ENCODE measurements around the gene WRAP73. TPM values are rescaled to one million over a fixed set of nuclear protein-coding genes. Genes with fewer than 3 reads are reported as not detected.

WRAP73 gene
- total RNA-seq, 2 experiments from 2014 or later: 22.3 to 22.7 TPM

DNA sequence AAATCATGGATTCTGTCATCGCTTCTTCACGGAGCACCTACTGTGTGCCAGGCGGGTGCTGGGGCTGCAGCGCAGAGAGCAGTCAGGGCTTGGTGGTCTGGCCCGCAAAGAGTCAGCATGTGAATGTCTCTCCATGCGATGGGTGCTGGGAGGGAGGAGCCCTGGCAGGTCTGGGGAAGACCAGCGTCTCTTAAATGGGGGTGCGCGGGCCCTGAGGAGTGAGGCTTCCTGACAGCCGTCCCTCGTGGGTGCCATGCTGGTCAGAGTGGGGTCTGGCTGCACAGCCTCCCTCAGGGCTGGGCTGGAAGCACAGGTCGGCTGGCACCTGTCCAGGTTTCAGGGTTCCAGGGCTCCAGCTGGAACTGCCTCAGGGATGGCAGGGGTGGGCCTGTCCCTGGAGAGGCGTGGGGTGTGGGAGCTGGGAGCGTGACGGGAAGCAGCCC lies 20.9 kb upstream of the WRAP73 start:
- H3K4me3 ChIP-seq (ENCODE audit: low read length): no peak overlapping the region
- no peak overlapping the region for H3K27ac Mint-ChIP-seq
- H3K4me1 ChIP-seq (ENCODE audit: insufficient read depth, low read length): peaks cover 6% of the 10 kb centered on the region
- H3K27ac ChIP-seq (ENCODE audit: low read depth in 1 of 2, low read length in 2 of 2): no peak overlapping the region
- no peaks in the 10 kb centered on the region for H3K4me1 Mint-ChIP-seq (ENCODE audit: low read depth)
- DNase-seq (no peak), ATAC-seq (ENCODE audit: poor library complexity) (no peak)
- ChIA-PET CTCF (no interaction called here), POLR2A (no interaction called here)
- intact Hi-C loops (cut with DNase I, micrococcal nuclease): no loop called here
- H3K36me3 ChIP-seq (ENCODE audit: insufficient read depth, low read length): no peaks in the 10 kb centered on the region
- H3K27me3 Mint-ChIP-seq: peaks cover 13% of the 10 kb centered on the region
- TF ChIP-seq, protein P1, sequence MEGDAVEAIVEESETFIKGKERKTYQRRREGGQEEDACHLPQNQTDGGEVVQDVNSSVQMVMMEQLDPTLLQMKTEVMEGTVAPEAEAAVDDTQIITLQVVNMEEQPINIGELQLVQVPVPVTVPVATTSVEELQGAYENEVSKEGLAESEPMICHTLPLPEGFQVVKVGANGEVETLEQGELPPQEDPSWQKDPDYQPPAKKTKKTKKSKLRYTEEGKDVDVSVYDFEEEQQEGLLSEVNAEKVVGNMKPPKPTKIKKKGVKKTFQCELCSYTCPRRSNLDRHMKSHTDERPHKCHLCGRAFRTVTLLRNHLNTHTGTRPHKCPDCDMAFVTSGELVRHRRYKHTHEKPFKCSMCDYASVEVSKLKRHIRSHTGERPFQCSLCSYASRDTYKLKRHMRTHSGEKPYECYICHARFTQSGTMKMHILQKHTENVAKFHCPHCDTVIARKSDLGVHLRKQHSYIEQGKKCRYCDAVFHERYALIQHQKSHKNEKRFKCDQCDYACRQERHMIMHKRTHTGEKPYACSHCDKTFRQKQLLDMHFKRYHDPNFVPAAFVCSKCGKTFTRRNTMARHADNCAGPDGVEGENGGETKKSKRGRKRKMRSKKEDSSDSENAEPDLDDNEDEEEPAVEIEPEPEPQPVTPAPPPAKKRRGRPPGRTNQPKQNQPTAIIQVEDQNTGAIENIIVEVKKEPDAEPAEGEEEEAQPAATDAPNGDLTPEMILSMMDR (IDR thresholded peaks at IDR 0.05): no peak
- no peaks in the 10 kb centered on the region for H3K36me3 Mint-ChIP-seq (ENCODE audit: low read depth)
- no peak overlapping the region for H3K4me3 Mint-ChIP-seq
- no peaks in the 10 kb centered on the region for H3K9me3 Mint-ChIP-seq
- H3K9me3 ChIP-seq (ENCODE audit: control insufficient read depth in 1 of 2, insufficient read depth in 1 of 2, low read length in 2 of 2): no peaks in the 10 kb centered on the region
- H3K27me3 ChIP-seq (ENCODE audit: control insufficient read depth in 1 of 2, insufficient read depth in 2 of 2, low read length in 2 of 2): peaks cover 0 to 7% of the 10 kb centered on the region in 2 experiments

DNA sequence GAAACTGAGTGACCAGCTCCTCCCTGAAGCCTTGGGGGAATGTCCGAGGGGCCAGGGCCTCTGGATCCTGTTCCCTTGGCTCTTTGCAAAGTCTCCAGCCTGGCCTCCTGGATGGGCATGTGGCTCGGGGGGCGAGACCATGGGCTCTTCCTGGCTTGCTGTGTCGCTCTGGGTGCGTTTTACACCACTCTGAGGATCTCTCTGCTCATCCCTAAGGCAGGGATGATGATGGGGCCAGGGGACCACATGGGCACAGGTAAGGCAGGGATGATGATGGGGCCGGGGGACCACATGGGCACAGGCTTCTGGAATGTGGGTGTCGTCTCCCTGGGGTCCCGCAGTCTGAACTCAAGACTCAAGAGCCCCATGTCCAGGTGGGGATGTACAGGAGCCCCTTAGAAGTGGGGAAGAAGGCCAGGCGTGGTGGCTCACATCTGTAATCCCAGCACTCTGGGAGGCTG lies 20.1 kb upstream of the WRAP73 start:
- no peak for DNase-seq

DNA sequence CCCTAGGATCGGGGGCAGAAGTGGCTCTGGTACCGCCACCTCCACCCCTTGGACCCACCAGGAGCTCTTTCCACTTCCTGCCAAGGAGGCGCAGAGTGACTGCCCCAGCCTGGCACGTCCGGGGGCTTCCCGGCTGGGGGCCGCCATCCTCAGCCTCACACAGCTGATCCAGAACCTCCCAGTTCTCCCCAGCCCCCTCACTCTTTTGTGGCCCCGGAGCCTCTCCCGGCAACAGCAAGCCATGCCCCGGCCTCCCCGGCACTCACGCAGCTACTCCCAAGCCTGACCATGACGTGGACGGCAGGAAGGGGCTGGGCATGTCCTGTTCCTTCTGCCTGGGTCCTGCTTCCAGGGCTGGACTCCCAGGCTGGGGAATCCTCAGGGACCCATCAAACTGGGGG lies 19.5 kb upstream of the WRAP73 start:
- Histone ChIP-seq H3K4me3 (ENCODE audit: low read length) (no peak overlapping the region), H3K9me3 (ENCODE audit: control insufficient read depth in 1 of 2, insufficient read depth in 1 of 2, low read length in 2 of 2) (no peaks in the 10 kb centered on the region), H3K4me1 (ENCODE audit: insufficient read depth, low read length) (peaks cover 6% of the 10 kb centered on the region), H3K27me3 (ENCODE audit: control insufficient read depth in 1 of 2, insufficient read depth in 2 of 2, low read length in 2 of 2) (peaks cover 0 to 7% of the 10 kb centered on the region in 2 experiments), H3K27ac (ENCODE audit: low read depth in 1 of 2, low read length in 2 of 2) (no peak overlapping the region), H3K36me3 (ENCODE audit: insufficient read depth, low read length) (no peaks in the 10 kb centered on the region)
- intact Hi-C loops (cut with DNase I, micrococcal nuclease): no loop called here
- DNase-seq (no peak), ATAC-seq (ENCODE audit: poor library complexity) (no peak)
- no peak overlapping the region for H3K27ac Mint-ChIP-seq
- CTCF ChIA-PET: no interaction called here
- POLR2A ChIA-PET: no interaction called here
- H3K4me3 Mint-ChIP-seq: no peak overlapping the region
- no peaks in the 10 kb centered on the region for H3K9me3 Mint-ChIP-seq
- no peaks in the 10 kb centered on the region for H3K36me3 Mint-ChIP-seq (ENCODE audit: low read depth)
- TF ChIP-seq, protein P1 (IDR thresholded peaks at IDR 0.05): no peak
- no peaks in the 10 kb centered on the region for H3K4me1 Mint-ChIP-seq (ENCODE audit: low read depth)
- peaks cover 13% of the 10 kb centered on the region for H3K27me3 Mint-ChIP-seq

More for the DNA sequence above, 20.1 kb upstream of the WRAP73 start:
- POLR2A ChIA-PET: no interaction called here
- Mint-ChIP-seq H3K4me1 (ENCODE audit: low read depth) (no peaks in the 10 kb centered on the region), H3K4me3 (no peak overlapping the region), H3K27me3 (peaks cover 13% of the 10 kb centered on the region), H3K9me3 (no peaks in the 10 kb centered on the region), H3K27ac (no peak overlapping the region), H3K36me3 (ENCODE audit: low read depth) (no peaks in the 10 kb centered on the region)
- H3K9me3 ChIP-seq (ENCODE audit: control insufficient read depth in 1 of 2, insufficient read depth in 1 of 2, low read length in 2 of 2): no peaks in the 10 kb centered on the region
- intact Hi-C loops (cut with DNase I, micrococcal nuclease): no loop called here
- no peak for ATAC-seq (ENCODE audit: poor library complexity)
- no peaks in the 10 kb centered on the region for H3K36me3 ChIP-seq (ENCODE audit: insufficient read depth, low read length)
- no peak overlapping the region for H3K27ac ChIP-seq (ENCODE audit: low read depth in 1 of 2, low read length in 2 of 2)
- peaks cover 6% of the 10 kb centered on the region for H3K4me1 ChIP-seq (ENCODE audit: insufficient read depth, low read length)
- no peak overlapping the region for H3K4me3 ChIP-seq (ENCODE audit: low read length)
- peaks cover 0 to 7% of the 10 kb centered on the region in 2 experiments for H3K27me3 ChIP-seq (ENCODE audit: control insufficient read depth in 1 of 2, insufficient read depth in 2 of 2, low read length in 2 of 2)
- TF ChIP-seq, protein P1 (IDR thresholded peaks at IDR 0.05): no peak
- CTCF ChIA-PET: no interaction called here
